HEK293T (cell line): ENCODE measurements around the gene SLCO4A1.

Source experiments
- ARNT ChIP-seq: fragments of 450-650 bp; IDR thresholded peaks from 2 replicates; pipeline ENCODE4 v1.6.1; 2017; ENCODE audit warnings: mild to moderate bottlenecking
- BHLHE40 ChIP-seq: fragments of 450-650 bp; IDR thresholded peaks from 2 replicates; pipeline ENCODE4 v1.6.1; 2016; ENCODE audit warnings: mild to moderate bottlenecking, moderate library complexity, borderline replicate concordance
- CTBP1 ChIP-seq: fragments of 450-650 bp; IDR thresholded peaks from 2 replicates; pipeline ENCODE4 v1.6.1; 2016; ENCODE audit warnings: borderline replicate concordance
- ELF4 ChIP-seq: fragments of 450-650 bp; IDR thresholded peaks from 2 replicates; pipeline ENCODE4 v1.6.1; 2017; ENCODE audit warnings: antibody characterized with exemption
- FOXA1 ChIP-seq: fragments of 450-650 bp; IDR thresholded peaks from 2 replicates; pipeline ENCODE4 v1.6.1; 2016; ENCODE audit warnings: mild to moderate bottlenecking
- FOXK2 ChIP-seq: fragments of 450-650 bp; IDR thresholded peaks from 2 replicates; pipeline ENCODE4 v1.6.1; 2016; ENCODE audit warnings: mild to moderate bottlenecking
- FOXM1 ChIP-seq: fragments of 450-650 bp; IDR thresholded peaks from 2 replicates; pipeline ENCODE4 v1.6.1; 2017; ENCODE audit warnings: mild to moderate bottlenecking, borderline replicate concordance
- L3MBTL2 ChIP-seq: fragments of 450-650 bp; conservative IDR thresholded peaks from 2 replicates; pipeline ENCODE4 v1.6.1; 2016; ENCODE audit warnings: mild to moderate bottlenecking
- NFRKB ChIP-seq: fragments of 450-650 bp; IDR thresholded peaks from 2 replicates; pipeline ENCODE4 v1.6.1; 2016; ENCODE audit warnings: mild to moderate bottlenecking, moderate library complexity
- SP1 ChIP-seq: fragments of 450-650 bp; IDR thresholded peaks from 2 replicates; pipeline ENCODE4 v1.6.1; 2017
- SUZ12 ChIP-seq: fragments of 450-650 bp; IDR thresholded peaks from 2 replicates; pipeline ENCODE4 v1.6.1; 2016; ENCODE audit warnings: mild to moderate bottlenecking
- TARDBP ChIP-seq: fragments of 450-650 bp; IDR thresholded peaks from 2 replicates; pipeline ENCODE4 v1.6.1; 2016
- ZNF384 ChIP-seq: fragments of 450-650 bp; IDR thresholded peaks from 2 replicates; pipeline ENCODE4 v1.6.1; 2016

GRCh38 chr20:62648318-62648995 is 6.2 kb downstream of the SLCO4A1 start:
- TF ChIP-seq SP1 (no peak), ELF4 (no peak), TARDBP (no peak), SUZ12 (no peak), ARNT (no peak), BHLHE40 (no peak), FOXM1 (no peak), L3MBTL2 (no peak), FOXA1 (no peak), CTBP1 (no peak), FOXK2 (no peak), NFRKB (no peak), ZNF384 (no peak)
